DMS 273 treated with DMSO at 0.1 percent for 48 hours (cell line): ENCODE measurements around the gene DAB2IP.
"Not testable (repeated sequence)": the region's sequence is repeated elsewhere in the genome, so short reads cannot be mapped to it uniquely, and the experiment has no call there.

Experiments used
- DNase-seq: peaks from one replicate; lab custom pipeline; 2025; lab: John Stamatoyannopoulos, UW

Gene DAB2IP

GRCh38 chr9:121776739-121777637 lies 125.6 kb downstream of the DAB2IP start:
- DNase-seq = no peak

GRCh38 chr9:121778252-121779225 lies 127.1 kb downstream of the DAB2IP start:
- DNase-seq = no peak

- DNase-seq = no peak
Measured at GRCh38 chr9:121779381-121780117, 128.1 kb downstream of the DAB2IP start.

GRCh38 chr9:121780177-121781040 lies 129.0 kb downstream of the DAB2IP start:
- no peak for DNase-seq

GRCh38 chr9:121781145-121781548 lies 129.7 kb downstream of the DAB2IP start:
- DNase-seq = no peak

- no peak for DNase-seq
Measured at GRCh38 chr9:121781701-121782464, 130.4 kb downstream of the DAB2IP start.

- no peak for DNase-seq
Measured at GRCh38 chr9:121782514-121783110, 131.2 kb downstream of the DAB2IP start.

GRCh38 chr9:121783111-121783510 lies 131.7 kb downstream of the DAB2IP start:
- no peak for DNase-seq

- DNase-seq = no peak
Measured at GRCh38 chr9:121783521-121784507, 132.4 kb downstream of the DAB2IP start.

GRCh38 chr9:121784731-121785411 lies 133.4 kb downstream of the DAB2IP start:
- DNase-seq = no peak

GRCh38 chr9:121785673-121786542 lies 134.5 kb downstream of the DAB2IP start:
- no peak for DNase-seq

- DNase-seq = no peak
Measured at GRCh38 chr9:121786543-121786948, 135.1 kb downstream of the DAB2IP start.

GRCh38 chr9:121786998-121787422 lies 135.6 kb downstream of the DAB2IP start:
- DNase-seq = no peak

GRCh38 chr9:121788686-121789366 lies 137.4 kb downstream of the DAB2IP start:
- no peak for DNase-seq

- DNase-seq = no peak
Measured at GRCh38 chr9:121790841-121791240, 139.4 kb downstream of the DAB2IP start.

GRCh38 chr9:121792476-121792875 lies 141.0 kb downstream of the DAB2IP start:
- DNase-seq = not testable (repeated sequence)
